Smooth muscle cell (in vitro differentiated cells): Measurements from ENCODE around the gene AVL9. TPM values are rescaled to one million over a fixed set of nuclear protein-coding genes. Genes with fewer than 3 reads are reported as not detected.

Experiments
- DNase-seq: peaks from one replicate; lab custom pipeline; 2025; ENCODE audit not compliant: unreplicated experiment; lab: John Stamatoyannopoulos, UW
- H2AFZ ChIP-seq: fragments of 200-600 bp; sonication (generic); 2 replicates; pipeline ENCODE4 v1.6.0; 2016; ENCODE audit warnings: antibody characterized with exemption, low read depth, mild to moderate bottlenecking
- H3F3A ChIP-seq: fragments of 200-600 bp; sonication (generic); 2 replicates; pipeline ENCODE4 v1.6.0; 2017; ENCODE audit warnings: antibody characterized with exemption, low read depth
- H3K27ac ChIP-seq: fragments of 200-600 bp; sonication (generic); 2 replicates; pipeline ENCODE4 v1.5.1; 2016; ENCODE audit warnings: low read depth, mild to moderate bottlenecking
- H3K27me3 ChIP-seq: fragments of 200-600 bp; sonication (generic); 2 replicates; pipeline ENCODE4 v1.6.1; 2016; ENCODE audit warnings: low read depth, mild to moderate bottlenecking
- H3K36me3 ChIP-seq: fragments of 200-600 bp; sonication (generic); 2 replicates; pipeline ENCODE4 v1.5.1; 2016; ENCODE audit warnings: low read depth
- H3K4me1 ChIP-seq: fragments of 200-600 bp; sonication (generic); 2 replicates; pipeline ENCODE4 v1.5.1; 2016; ENCODE audit warnings: low read depth
- H3K4me2 ChIP-seq: fragments of 200-600 bp; sonication (generic); 2 replicates; pipeline ENCODE4 v1.6.0; 2016; ENCODE audit warnings: mild to moderate bottlenecking
- H3K4me3 ChIP-seq: fragments of 200-600 bp; sonication (generic); 2 replicates; pipeline ENCODE4 v1.5.1; 2016; ENCODE audit warnings: mild to moderate bottlenecking
- H3K79me2 ChIP-seq: fragments of 200-600 bp; sonication (generic); 2 replicates; pipeline ENCODE4 v1.6.0; 2016; ENCODE audit warnings: low read depth, mild to moderate bottlenecking
- H3K9ac ChIP-seq: fragments of 200-600 bp; sonication (generic); 2 replicates; pipeline ENCODE4 v1.6.0; 2016; ENCODE audit warnings: low read depth
- H3K9me3 ChIP-seq: fragments of 200-600 bp; sonication (generic); replicated peaks from 2 replicates; pipeline ENCODE4 v1.5.1; 2016; ENCODE audit warnings: low read depth
- H4K20me1 ChIP-seq: fragments of 200-600 bp; sonication (generic); 2 replicates; pipeline ENCODE4 v1.6.0; 2016; ENCODE audit warnings: low read depth
- CTCF ChIP-seq: fragments of 200-600 bp; sonication (generic); IDR thresholded peaks from 2 replicates; pipeline ENCODE4 v1.5.1; 2017; ENCODE audit warnings: borderline replicate concordance, mild to moderate bottlenecking, antibody characterized with exemption; ENCODE audit not compliant: insufficient read depth, poor library complexity, severe bottlenecking
- WGBS: methylation state at CpG from one replicate; pipeline ENCODE4 v1.1.7; 2016; ENCODE audit warnings: low lambda C conversion rate; 5-methylcytosine and 5-hydroxymethylcytosine counted together
- polyA plus RNA-seq: library from polyadenylated mRNA; unstranded; fragments of >200 nt; fragmentation: Nextera tagmentation; extraction: Ambion mirVana; gene quantifications from 2 replicates; pipeline ENCODE4 v1.2.1, GENCODE V29; 2016
- total RNA-seq: library from RNA; depleted of rRNA; stranded (reverse); fragments of >200 nt; gene quantifications from 2 replicates; pipeline ENCODE4 v1.2.3, GENCODE V29; 2014

AVL9 gene
- total and polyA plus RNA-seq, 2 experiments from 2014 or later: 13.1 to 32.3 TPM

GRCh38 chr7:32515890-32516550 is 20.7 kb downstream of the AVL9 start:
- no peaks in the 10 kb centered on the region for H3K36me3 ChIP-seq
- WGBS: 86% methylated on average over 3 of the region's 3 CpGs
- no peak overlapping the region for H2AFZ ChIP-seq
- no peak overlapping the region for H3K4me3 ChIP-seq
- H3K9me3 ChIP-seq: peaks cover 3% of the 10 kb centered on the region
- H3K27ac ChIP-seq: peak overlapping the region; percentile 76
- no peak for TF ChIP-seq CTCF
- DNase-seq: no peak
- no peaks in the 10 kb centered on the region for H3K4me1 ChIP-seq
- H3F3A ChIP-seq: no peaks in the 10 kb centered on the region
- H3K79me2 ChIP-seq: peaks cover 76% of the 10 kb centered on the region
- no peaks in the 10 kb centered on the region for H3K27me3 ChIP-seq
- H4K20me1 ChIP-seq: peaks cover 12% of the 10 kb centered on the region
- H3K4me2 ChIP-seq: no peak overlapping the region
- no peak overlapping the region for H3K9ac ChIP-seq

GRCh38 chr7:32516551-32517100 is 21.3 kb downstream of the AVL9 start:
- H3K9me3 ChIP-seq: peaks cover 3% of the 10 kb centered on the region
- WGBS: 95% methylated on average over 3 of the region's 3 CpGs
- peaks cover 75% of the 10 kb centered on the region for H3K79me2 ChIP-seq
- H4K20me1 ChIP-seq: peaks cover 7% of the 10 kb centered on the region
- H3F3A ChIP-seq: no peaks in the 10 kb centered on the region
- no peak overlapping the region for H3K4me2 ChIP-seq
- peak overlapping the region; percentile 76 for H3K27ac ChIP-seq
- no peak overlapping the region for H3K9ac ChIP-seq
- H3K4me1 ChIP-seq: no peaks in the 10 kb centered on the region
- no peaks in the 10 kb centered on the region for H3K36me3 ChIP-seq
- no peak for TF ChIP-seq CTCF
- no peaks in the 10 kb centered on the region for H3K27me3 ChIP-seq
- no peak overlapping the region for H2AFZ ChIP-seq
- peak overlapping the region; percentile 8 for H3K4me3 ChIP-seq
- no peak for DNase-seq

- H3K27ac ChIP-seq: no peak overlapping the region
- H4K20me1 ChIP-seq: no peaks in the 10 kb centered on the region
- H3K27me3 ChIP-seq: no peaks in the 10 kb centered on the region
- no peak overlapping the region for H2AFZ ChIP-seq
- no peak for TF ChIP-seq CTCF
- H3K9me3 ChIP-seq: peaks cover 3% of the 10 kb centered on the region
- H3K79me2 ChIP-seq: peaks cover 69% of the 10 kb centered on the region
- H3K4me1 ChIP-seq: no peaks in the 10 kb centered on the region
- 66% methylated on average over 2 of the region's 2 CpGs for WGBS
- no peaks in the 10 kb centered on the region for H3F3A ChIP-seq
- no peak overlapping the region for H3K4me3 ChIP-seq
- H3K4me2 ChIP-seq: no peak overlapping the region
- no peak overlapping the region for H3K9ac ChIP-seq
- DNase-seq: no peak
- H3K36me3 ChIP-seq: no peaks in the 10 kb centered on the region
Measured at GRCh38 chr7:32518534-32519140, 23.3 kb downstream of the AVL9 start.

- no peak overlapping the region for H2AFZ ChIP-seq
- 96% methylated on average over 2 of the region's 2 CpGs for WGBS
- no peak for DNase-seq
- no peaks in the 10 kb centered on the region for H3K27me3 ChIP-seq
- H3K9me3 ChIP-seq: peaks cover 3% of the 10 kb centered on the region
- no peak overlapping the region for H3K9ac ChIP-seq
- TF ChIP-seq CTCF: no peak
- peaks cover 6% of the 10 kb centered on the region for H4K20me1 ChIP-seq
- no peak overlapping the region for H3K27ac ChIP-seq
- no peaks in the 10 kb centered on the region for H3K4me1 ChIP-seq
- no peak overlapping the region for H3K4me2 ChIP-seq
- no peak overlapping the region for H3K4me3 ChIP-seq
- peaks cover 68% of the 10 kb centered on the region for H3K79me2 ChIP-seq
- H3K36me3 ChIP-seq: no peaks in the 10 kb centered on the region
- no peaks in the 10 kb centered on the region for H3F3A ChIP-seq
Measured at GRCh38 chr7:32519763-32520162, 24.5 kb downstream of the AVL9 start.
